Stimulated activated CD8-positive, alpha-beta memory T cell treated with anti-CD3 and anti-CD28 coated beads, Interleukin-15, amount 100 ng/mL, for 4 hours (primary cell): ENCODE results near the gene FBXO40.

ENCODE experiments used
- DNase-seq, 2 donors: peaks; one replicate each; pipeline ENCODE4 v3.0.0-alpha.2; 2020; ENCODE audit warnings: low read depth in 2 of 2

FBXO40 gene

DNA sequence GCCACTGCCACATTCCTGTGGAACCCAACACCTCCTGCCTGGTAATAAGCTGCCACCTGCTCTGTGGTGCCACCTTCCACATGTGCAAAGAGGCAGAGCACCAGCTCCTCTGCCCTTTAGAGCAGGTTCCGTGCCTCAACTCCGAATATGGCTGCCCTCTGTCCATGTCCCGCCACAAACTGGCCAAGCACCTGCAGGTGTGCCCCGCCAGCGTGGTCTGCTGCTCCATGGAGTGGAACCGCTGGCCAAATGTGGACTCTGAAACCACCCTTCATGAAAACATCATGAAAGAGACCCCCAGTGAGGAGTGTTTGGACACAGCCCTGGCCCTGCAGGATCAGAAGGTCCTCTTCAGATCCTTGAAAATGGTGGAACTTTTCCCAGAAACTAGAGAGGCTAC, 28.3 kb downstream of the FBXO40 start:
- DNase-seq, result no peak

- DNase-seq, result no peak
These were observed 31.1 kb downstream of the FBXO40 start for GRCh38 chr3:121624147-121624899.

GRCh38 chr3:121626495-121626894, 33.3 kb downstream of the FBXO40 start:
- no peak for DNase-seq

GRCh38 chr3:121627211-121627610, 34.0 kb downstream of the FBXO40 start:
- DNase-seq, result no peak

GRCh38 chr3:121627622-121628021, 34.4 kb downstream of the FBXO40 start:
- no peak for DNase-seq

DNA sequence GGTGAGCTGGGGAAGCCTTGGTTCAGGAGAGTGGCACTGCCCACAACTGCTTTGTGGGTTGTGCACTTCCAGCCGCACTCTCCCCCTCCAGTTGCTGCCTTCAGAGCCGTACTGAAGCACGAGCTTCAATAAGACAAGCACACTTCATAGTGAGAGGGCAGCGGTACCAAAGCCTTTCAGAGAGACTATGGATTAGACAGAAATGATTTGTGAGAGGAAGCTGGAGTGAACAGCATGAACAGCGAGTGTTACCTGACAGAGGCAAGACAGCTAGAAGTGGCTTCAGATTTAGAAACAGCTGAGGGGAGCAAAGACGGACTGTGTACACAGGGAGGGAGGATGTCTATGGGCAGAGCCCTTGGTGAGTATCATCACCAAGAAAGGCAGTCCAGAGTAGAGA, 36.4 kb downstream of the FBXO40 start:
- no peak for DNase-seq

GRCh38 chr3:121630355-121630754, 37.2 kb downstream of the FBXO40 start:
- DNase-seq, result no peak

- no peak for DNase-seq
These were observed 44.7 kb downstream of the FBXO40 start for GRCh38 chr3:121637922-121638321.

GRCh38 chr3:121641127-121641526, 47.9 kb downstream of the FBXO40 start:
- no peak for DNase-seq

GRCh38 chr3:121642601-121643314, 49.6 kb downstream of the FBXO40 start:
- DNase-seq, result no peak

DNA sequence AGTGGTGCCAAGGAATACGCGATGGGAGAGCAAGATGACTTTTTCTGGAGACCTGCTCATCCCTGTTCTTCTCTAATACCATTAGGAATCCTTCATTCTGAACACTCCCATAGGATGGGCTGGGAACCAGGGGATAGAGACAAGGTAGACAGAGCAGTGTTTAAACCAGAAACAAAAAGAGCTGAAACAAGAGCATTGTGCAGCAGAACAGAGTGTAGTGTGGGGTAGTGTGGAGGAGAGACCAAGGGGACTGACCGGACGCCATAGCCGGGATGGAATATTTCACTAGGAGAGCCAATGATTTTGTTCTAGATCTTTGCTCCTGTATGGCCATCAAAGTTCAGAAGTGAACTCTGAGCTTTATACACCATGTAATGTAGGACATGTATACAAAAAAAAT, 51.9 kb downstream of the FBXO40 start:
- DNase-seq, result no peak

DNA sequence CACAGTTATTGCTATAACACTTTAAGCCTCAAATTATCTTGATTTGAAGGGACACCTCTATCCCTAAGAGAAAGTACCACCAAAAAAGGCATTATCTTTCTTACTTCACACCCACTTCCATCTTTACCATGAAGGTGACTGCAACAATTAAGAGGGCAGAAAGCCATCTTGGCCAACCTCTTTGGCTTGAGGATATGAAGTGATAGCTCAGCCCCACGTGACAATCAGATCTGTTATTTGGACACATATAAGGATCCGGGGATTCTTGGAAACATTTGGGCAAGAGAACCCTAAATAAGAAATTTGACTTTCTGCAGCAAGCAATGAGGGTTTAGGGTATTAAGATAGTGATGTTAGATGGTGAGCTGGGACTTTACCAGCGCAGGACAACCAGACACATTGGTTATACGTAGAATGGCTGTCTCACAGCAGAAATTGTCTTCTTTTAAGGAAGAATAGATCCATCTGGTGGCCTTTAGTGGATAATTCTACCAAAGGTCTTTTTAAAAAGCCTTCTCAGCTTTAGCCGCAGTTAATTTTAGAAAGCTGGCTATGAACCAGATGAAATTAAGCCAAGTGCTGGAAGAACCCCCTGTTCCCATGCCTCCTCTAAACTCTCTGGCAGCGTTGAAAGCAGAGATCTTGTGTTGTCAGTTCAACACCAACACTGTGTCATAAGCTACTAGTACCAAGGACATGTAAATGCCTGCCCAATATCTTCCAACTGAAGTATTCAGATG, 55.2 kb downstream of the FBXO40 start:
- no peak for DNase-seq

- DNase-seq, result no peak
These were observed 56.5 kb downstream of the FBXO40 start for GRCh38 chr3:121649645-121650044.

GRCh38 chr3:121651684-121652083, 58.5 kb downstream of the FBXO40 start:
- no peak for DNase-seq

- DNase-seq, result no peak
These were observed 61.6 kb downstream of the FBXO40 start for GRCh38 chr3:121654493-121655385.

GRCh38 chr3:121658716-121659435, 65.7 kb downstream of the FBXO40 start:
- no peak for DNase-seq

DNA sequence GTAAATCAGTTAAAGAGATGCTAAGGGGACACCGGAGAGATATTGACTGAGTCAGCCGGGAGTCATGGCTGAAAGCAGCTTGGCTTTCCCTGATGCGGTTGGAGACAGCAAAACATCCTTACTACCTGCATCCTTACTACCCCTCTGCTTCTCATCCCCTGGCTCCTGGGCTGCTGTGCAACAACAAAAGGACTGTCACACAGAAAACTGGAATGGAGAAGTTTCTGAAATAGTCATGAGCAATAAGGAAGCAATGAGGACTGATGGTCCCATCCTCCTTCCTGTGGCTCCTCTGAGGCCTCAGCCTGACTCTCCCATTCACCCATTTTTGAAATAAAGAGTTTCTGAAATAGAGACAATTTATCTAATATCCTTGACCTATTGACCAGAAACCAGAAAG, 66.4 kb downstream of the FBXO40 start:
- no peak for DNase-seq

DNA sequence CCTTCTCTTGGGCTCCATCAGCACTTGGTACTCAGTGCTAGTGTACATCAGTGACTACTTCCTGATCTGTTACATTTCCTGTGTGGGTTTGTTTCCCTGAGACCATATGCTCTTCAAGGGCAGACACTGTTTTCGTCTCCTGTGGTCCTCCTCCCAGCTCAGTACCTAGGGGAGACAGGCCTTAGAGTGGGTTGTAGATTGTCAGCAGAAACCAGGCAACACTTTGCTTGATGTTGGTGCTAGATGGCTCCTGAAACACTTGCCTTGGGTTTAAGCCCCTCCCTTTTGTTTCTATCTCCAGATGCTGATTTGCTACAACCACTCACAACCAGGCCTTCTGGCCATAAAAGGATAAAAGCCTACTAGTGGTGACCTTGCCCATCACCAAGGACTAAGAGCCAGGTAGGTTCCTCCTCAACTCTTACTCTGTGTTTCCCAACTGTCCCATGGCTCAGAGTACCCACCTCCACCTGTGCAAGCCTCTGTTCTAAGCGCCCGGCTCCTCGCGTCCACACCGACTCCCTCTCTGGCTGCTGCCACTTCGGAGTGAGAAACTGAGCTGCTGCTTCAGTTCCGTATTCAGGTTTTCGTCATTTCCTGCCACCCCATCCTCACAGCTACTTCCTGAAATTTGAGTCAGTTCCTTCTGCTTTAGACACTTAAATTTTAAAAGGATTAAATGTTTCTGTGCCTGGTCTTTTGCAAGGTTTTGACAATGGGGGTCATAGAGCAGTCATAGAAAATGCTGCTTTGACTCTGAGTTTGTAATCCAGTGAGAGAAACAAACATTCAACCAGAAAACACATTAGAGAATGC, 67.4 kb downstream of the FBXO40 start, which contains the start of gene HCLS1:
Gene HCLS1 (minus strand): TSS at position 548 of the 816 bp plus-strand sequence. CDS start 2,556 bp downstream, outside the sequence.
- peak; percentile 49 to 57 for DNase-seq

DNA sequence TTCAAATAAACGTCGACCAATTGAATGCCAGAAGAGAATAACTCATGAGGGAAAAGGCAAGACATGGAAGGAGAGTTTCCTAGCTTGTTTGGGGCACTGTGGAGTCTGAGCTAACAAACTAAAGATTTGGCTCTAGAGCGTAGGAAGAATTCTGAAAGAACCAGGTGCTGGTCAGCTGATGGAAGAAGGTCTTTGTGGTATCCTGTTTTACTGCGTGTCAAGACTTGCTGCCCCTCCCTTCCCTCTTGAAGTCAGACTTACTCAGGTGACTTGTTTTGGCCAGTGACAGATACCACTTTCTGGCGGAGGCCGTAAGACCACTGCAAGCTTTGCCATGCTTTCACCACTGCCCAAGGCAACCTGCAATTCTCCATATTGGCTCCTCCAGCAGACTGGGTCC, 68.2 kb downstream of the FBXO40 start:
- no peak for DNase-seq

- no peak for DNase-seq
These were observed 69.6 kb downstream of the FBXO40 start for GRCh38 chr3:121662742-121663141.
